ENCODE data around the gene MAP3K5.

DNA sequence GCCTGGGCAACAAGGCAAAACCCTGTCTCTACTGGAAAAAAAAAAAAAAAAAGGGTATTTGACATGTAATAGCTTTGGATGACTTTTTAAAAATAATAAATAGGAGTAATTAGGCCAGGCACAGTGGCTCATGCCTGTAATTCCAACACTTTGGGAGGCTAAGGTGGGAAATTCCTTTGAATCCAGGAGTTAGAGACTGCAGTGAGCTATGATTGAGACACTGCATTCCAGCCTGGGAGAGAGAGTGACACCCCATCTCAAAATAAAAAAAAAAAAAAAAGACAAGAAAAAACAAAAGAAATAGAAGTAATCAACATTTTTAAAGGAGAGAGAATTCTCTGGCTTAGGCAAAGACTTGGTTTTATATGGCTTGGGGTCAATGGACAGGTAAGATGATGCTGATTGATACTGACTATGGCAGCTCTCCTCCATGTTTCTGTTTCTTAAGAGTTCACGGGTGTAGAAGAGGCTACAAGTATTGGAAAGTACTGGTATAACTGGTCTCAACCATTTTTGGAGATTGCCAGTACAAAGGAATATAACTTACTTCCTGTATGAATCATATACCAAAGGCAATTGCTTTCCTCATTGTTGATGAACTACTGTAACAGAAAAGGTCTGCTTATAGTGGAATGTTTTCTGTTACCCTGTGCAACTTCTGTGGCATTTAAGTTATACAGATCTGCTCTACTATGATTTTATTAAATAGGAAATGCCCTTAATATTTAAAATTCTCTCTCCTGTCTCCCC lies 10.1 kb downstream of the MAP3K5 start:
- no peak for TF ChIP-seq POLR2A (IDR thresholded peaks at IDR 0.05; ENCODE audit: low read depth, low read length)
- no peak for TF ChIP-seq TAF1 (IDR thresholded peaks at IDR 0.05; ENCODE audit: low read depth, low read length)
- TF ChIP-seq POLR2AphosphoS5 (IDR thresholded peaks at IDR 0.05; ENCODE audit: low read depth, low read length), result no peak
- no peak for TF ChIP-seq POU2F2 (IDR thresholded peaks at IDR 0.05; ENCODE audit: low read depth, low read length)
